ENCODE data around the gene C3orf33.

DNA sequence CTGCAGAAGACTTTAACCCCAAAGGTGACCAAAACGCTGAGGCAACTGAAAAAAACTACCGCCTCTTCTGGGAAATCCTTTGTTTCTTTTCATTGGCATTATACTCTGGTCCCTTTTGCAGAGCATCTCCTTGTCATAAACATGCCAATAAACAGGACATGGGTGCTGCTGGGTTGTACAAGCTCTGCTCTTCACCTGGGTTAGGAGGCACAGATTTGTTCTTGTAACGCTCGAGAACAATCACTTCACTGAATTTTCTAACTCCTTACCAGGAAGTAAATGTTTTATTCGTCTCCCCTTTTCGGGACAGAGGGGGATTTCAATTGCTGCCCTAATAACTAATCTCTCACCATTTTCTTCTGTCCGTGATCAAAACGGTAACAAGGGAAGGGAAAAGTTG lies 62.5 kb downstream of the C3orf33 start:
- TF ChIP-seq, protein P1, sequence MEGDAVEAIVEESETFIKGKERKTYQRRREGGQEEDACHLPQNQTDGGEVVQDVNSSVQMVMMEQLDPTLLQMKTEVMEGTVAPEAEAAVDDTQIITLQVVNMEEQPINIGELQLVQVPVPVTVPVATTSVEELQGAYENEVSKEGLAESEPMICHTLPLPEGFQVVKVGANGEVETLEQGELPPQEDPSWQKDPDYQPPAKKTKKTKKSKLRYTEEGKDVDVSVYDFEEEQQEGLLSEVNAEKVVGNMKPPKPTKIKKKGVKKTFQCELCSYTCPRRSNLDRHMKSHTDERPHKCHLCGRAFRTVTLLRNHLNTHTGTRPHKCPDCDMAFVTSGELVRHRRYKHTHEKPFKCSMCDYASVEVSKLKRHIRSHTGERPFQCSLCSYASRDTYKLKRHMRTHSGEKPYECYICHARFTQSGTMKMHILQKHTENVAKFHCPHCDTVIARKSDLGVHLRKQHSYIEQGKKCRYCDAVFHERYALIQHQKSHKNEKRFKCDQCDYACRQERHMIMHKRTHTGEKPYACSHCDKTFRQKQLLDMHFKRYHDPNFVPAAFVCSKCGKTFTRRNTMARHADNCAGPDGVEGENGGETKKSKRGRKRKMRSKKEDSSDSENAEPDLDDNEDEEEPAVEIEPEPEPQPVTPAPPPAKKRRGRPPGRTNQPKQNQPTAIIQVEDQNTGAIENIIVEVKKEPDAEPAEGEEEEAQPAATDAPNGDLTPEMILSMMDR (IDR thresholded peaks at IDR 0.05), result no peak
- TF ChIP-seq SREBF2 (IDR thresholded peaks at IDR 0.05), result no peak
- TF ChIP-seq RAD21 (conservative IDR thresholded peaks at IDR 0.05 in 1 of 2, IDR thresholded peaks at IDR 0.05 in 1 of 2), result no peak
- no peak for TF ChIP-seq HOXB5 (CRISPR knock-in tag; IDR thresholded peaks at IDR 0.05)
- no peak for TF ChIP-seq TP53 (CRISPR knock-in tag; IDR thresholded peaks at IDR 0.05)
- TF ChIP-seq, protein P2, sequence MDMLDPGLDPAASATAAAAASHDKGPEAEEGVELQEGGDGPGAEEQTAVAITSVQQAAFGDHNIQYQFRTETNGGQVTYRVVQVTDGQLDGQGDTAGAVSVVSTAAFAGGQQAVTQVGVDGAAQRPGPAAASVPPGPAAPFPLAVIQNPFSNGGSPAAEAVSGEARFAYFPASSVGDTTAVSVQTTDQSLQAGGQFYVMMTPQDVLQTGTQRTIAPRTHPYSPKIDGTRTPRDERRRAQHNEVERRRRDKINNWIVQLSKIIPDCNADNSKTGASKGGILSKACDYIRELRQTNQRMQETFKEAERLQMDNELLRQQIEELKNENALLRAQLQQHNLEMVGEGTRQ (IDR thresholded peaks at IDR 0.05), result no peak
- TF ChIP-seq JUNB (IDR thresholded peaks at IDR 0.05), result no peak
- no peak for TF ChIP-seq FOSL2 (IDR thresholded peaks at IDR 0.05)
- TF ChIP-seq FOSL2 (CRISPR knock-in tag; IDR thresholded peaks at IDR 0.05), result no peak

Measured in A549 (cell line).